Lung (tissue), 12 donors: Measurements from ENCODE around the gene TMEM132C. TPM values are rescaled to one million over a fixed set of nuclear protein-coding genes. Genes with fewer than 3 reads are reported as not detected.
"Not testable (repeated sequence)": the region's sequence is repeated elsewhere in the genome, so short reads cannot be mapped to it uniquely, and the experiment has no call there.

Source experiments
- ATAC-seq: fragments of 200-7000 bp; cut with Tn5 transposase; one replicate; pipeline ENCODE4 v1.9.1; 2020; ENCODE audit warnings: moderate number of reproducible peaks; ENCODE audit not compliant: insufficient read depth, low FRiP score
- DNase-seq, 3 donors: peaks; one replicate each; pipeline ENCODE4 v3.0.0-alpha.2; 2013 to 2017
- H3K27ac ChIP-seq, 2 donors: one replicate each; pipeline ENCODE4 v1.5.1; 2013; ENCODE audit warnings: mild to moderate bottlenecking in 2 of 2, moderate library complexity in 2 of 2, control low read depth in 1 of 2, inconsistent platforms in 1 of 2, low read depth in 1 of 2, low read length in 1 of 2
- H3K27me3 ChIP-seq, 3 donors: one replicate each; pipeline ENCODE4 v1.5.1; 2013; ENCODE audit warnings: low read length in 2 of 3; ENCODE audit not compliant: control insufficient read depth in 3 of 3, insufficient read depth in 3 of 3
- H3K36me3 ChIP-seq, 4 donors: one replicate each; pipeline ENCODE4 v1.5.1; 2013; ENCODE audit warnings: low read length in 4 of 4, mild to moderate bottlenecking in 1 of 4, moderate library complexity in 1 of 4; ENCODE audit not compliant: control insufficient read depth in 4 of 4, insufficient read depth in 4 of 4
- H3K4me1 ChIP-seq, 5 donors: one replicate each; pipeline ENCODE4 v1.5.1; 2013; ENCODE audit warnings: low read length in 5 of 5, mild to moderate bottlenecking in 2 of 5, moderate library complexity in 1 of 5; ENCODE audit not compliant: control insufficient read depth in 5 of 5, insufficient read depth in 5 of 5
- H3K4me3 ChIP-seq: one replicate; pipeline ENCODE4 v1.5.1; 2013; ENCODE audit warnings: mild to moderate bottlenecking, control low read depth, moderate library complexity
- H3K9ac ChIP-seq, 2 donors: one replicate each; pipeline ENCODE4 v1.5.1; 2013; ENCODE audit warnings: low read length in 2 of 2, control low read depth in 1 of 2; ENCODE audit not compliant: insufficient read depth in 1 of 2
- H3K9me3 ChIP-seq, 4 donors: one replicate each; pipeline ENCODE4 v1.5.1; 2013; ENCODE audit warnings: low read length in 3 of 4, mild to moderate bottlenecking in 1 of 4, moderate library complexity in 1 of 4; ENCODE audit not compliant: control insufficient read depth in 4 of 4, insufficient read depth in 3 of 4
- CTCF ChIP-seq: IDR thresholded peaks from 2 replicates; pipeline ENCODE4 v1.5.1; 2012; ENCODE audit warnings: mild to moderate bottlenecking; ENCODE audit errors: control extremely low read depth, extremely low read depth
- WGBS, 2 donors: extraction: QIAGEN DNeasy Blood & Tissue Kit; methylation state at CpG; one replicate each; pipeline ENCODE4 v1.1.7; 2013; 5-methylcytosine and 5-hydroxymethylcytosine counted together
- polyA plus RNA-seq, 2 donors: library from polyadenylated mRNA; stranded (reverse); fragments of 200-250 nt; gene quantifications; one replicate each; pipeline ENCODE4 v1.2.1, GENCODE V29; 2013
- total RNA-seq, 2 donors: library from RNA; depleted of rRNA in 1 of 2; stranded (reverse); fragments of >200 nt in 1 of 2; gene quantifications; one replicate each; pipeline ENCODE4 v1.2.1, GENCODE V29; 2014 to 2021
- donor health status: control.
- donor health status: control.
- donor health status: Bipolar disorder and iron deficiency.
- donor health status: healthy.
- donor health status: DM: yes; HTN: yes; CAD: no.

TMEM132C gene
- total and polyA plus RNA-seq, 4 donors = 0.35 to 16.5 (median 0.77) TPM

- Histone ChIP-seq H3K4me1 (no peaks in the 10 kb centered on the region), H3K9me3 (peaks cover 0 to 12% (median 1%) of the 10 kb centered on the region in 4 donors), H3K36me3 (no peaks in the 10 kb centered on the region), H3K4me3 (no peak overlapping the region), H3K27ac (no peak overlapping the region), H3K9ac (no peak overlapping the region), H3K27me3 (no peaks in the 10 kb centered on the region)
- DNase-seq (no peak), ATAC-seq (no peak)
- no peak for TF ChIP-seq CTCF
- 43 to 68% methylated on average over 7 of the region's 7 CpGs for WGBS, 2 donors
Observed at GRCh38 chr12:128245905-128246304, 21.1 kb upstream of the TMEM132C start.

GRCh38 chr12:128250096-128250495 lies 16.9 kb upstream of the TMEM132C start:
- TF ChIP-seq CTCF = no peak
- no peak overlapping the region for H3K27ac ChIP-seq
- H3K4me1 ChIP-seq = no peaks in the 10 kb centered on the region
- WGBS, 2 donors = 77 to 85% methylated on average over 8 of the region's 8 CpGs
- ATAC-seq (no peak), DNase-seq (no peak)
- H3K9me3 ChIP-seq = peaks cover 0 to 2% (median 0%) of the 10 kb centered on the region in 4 donors
- no peaks in the 10 kb centered on the region for H3K27me3 ChIP-seq
- no peak overlapping the region for H3K4me3 ChIP-seq
- no peak overlapping the region for H3K9ac ChIP-seq
- H3K36me3 ChIP-seq = no peaks in the 10 kb centered on the region

- not testable (repeated sequence) for ATAC-seq, H3K36me3 ChIP-seq, H3K9ac ChIP-seq, H3K27me3 ChIP-seq, H3K9me3 ChIP-seq, H3K27ac ChIP-seq, H3K4me1 ChIP-seq, H3K4me3 ChIP-seq, DNase-seq
Observed at GRCh38 chr12:128253829-128254228, 13.1 kb upstream of the TMEM132C start.

GRCh38 chr12:128258866-128259555 lies 8.0 kb upstream of the TMEM132C start:
- peaks cover 0 to 5% (median 0%) of the 10 kb centered on the region in 4 donors for H3K9me3 ChIP-seq
- H3K27ac ChIP-seq = no peak overlapping the region
- ATAC-seq (no peak), DNase-seq (peak in 2 of 3 donors; percentile 63 to 66)
- H3K4me3 ChIP-seq = no peak overlapping the region
- H3K9ac ChIP-seq = no peak overlapping the region
- WGBS, 2 donors = 46 to 47% methylated on average over 9 of the region's 9 CpGs
- no peak for TF ChIP-seq CTCF
- H3K4me1 ChIP-seq = no peaks in the 10 kb centered on the region
- H3K36me3 ChIP-seq = no peaks in the 10 kb centered on the region
- no peaks in the 10 kb centered on the region for H3K27me3 ChIP-seq
